Esophagus (tissue), 2 donors: Measurements from ENCODE around the gene GLUL. TPM values are rescaled to one million over a fixed set of nuclear protein-coding genes. Genes with fewer than 3 reads are reported as not detected.
"Not testable (repeated sequence)": the region's sequence is repeated elsewhere in the genome, so short reads cannot be mapped to it uniquely, and the experiment has no call there.

Source experiments
- H3K27ac ChIP-seq, 2 donors: one replicate each; pipeline ENCODE4 v1.5.1; 2013; ENCODE audit warnings: low read depth in 2 of 2, mild to moderate bottlenecking in 2 of 2, inconsistent platforms in 1 of 2, low read length in 1 of 2, moderate library complexity in 1 of 2
- H3K27me3 ChIP-seq, 2 donors: one replicate each; pipeline ENCODE4 v1.6.1; 2013; ENCODE audit warnings: low read length in 2 of 2, control low read depth in 1 of 2, mild to moderate bottlenecking in 1 of 2; ENCODE audit not compliant: insufficient read depth in 2 of 2, control insufficient read depth in 1 of 2
- H3K36me3 ChIP-seq, 2 donors: one replicate each; pipeline ENCODE4 v1.6.1; 2013; ENCODE audit warnings: low read length in 1 of 2; ENCODE audit not compliant: control insufficient read depth in 2 of 2, insufficient read depth in 2 of 2
- H3K4me1 ChIP-seq, 2 donors: one replicate each; pipeline ENCODE4 v1.6.1; 2013; ENCODE audit warnings: low read length in 1 of 2; ENCODE audit not compliant: control insufficient read depth in 2 of 2, insufficient read depth in 2 of 2
- H3K4me3 ChIP-seq, 2 donors: one replicate each; pipeline ENCODE4 v1.5.1; 2013; ENCODE audit warnings: low read length in 2 of 2, mild to moderate bottlenecking in 2 of 2, low read depth in 1 of 2, moderate library complexity in 1 of 2
- H3K9me3 ChIP-seq, 2 donors: one replicate each; pipeline ENCODE4 v1.6.1; 2013; ENCODE audit warnings: mild to moderate bottlenecking in 2 of 2, low read depth in 1 of 2, low read length in 1 of 2, moderate library complexity in 1 of 2; ENCODE audit not compliant: control insufficient read depth in 2 of 2, insufficient read depth in 1 of 2
- WGBS, 2 donors: extraction: QIAGEN DNeasy Blood & Tissue Kit; methylation state at CpG; one replicate each; pipeline ENCODE4 v1.1.7; 2013; 5-methylcytosine and 5-hydroxymethylcytosine counted together
- polyA plus RNA-seq, 2 donors: library from polyadenylated mRNA; stranded (reverse); fragments of 200-250 nt; gene quantifications; one replicate each; pipeline ENCODE4 v1.2.3, GENCODE V29; 2013
- donor health status: healthy with polysubstance abuse.
- donor health status: Bipolar disorder and iron deficiency.

The GLUL gene
- polyA plus RNA-seq, 2 donors = 384 to 627 TPM

- H3K36me3 ChIP-seq = no peaks in the 10 kb centered on the region
- WGBS, 2 donors = 70 to 77% methylated on average over 15 to 16 of the region's 16 CpGs
- no peaks in the 10 kb centered on the region for H3K4me1 ChIP-seq
- H3K4me3 ChIP-seq = no peak overlapping the region
- H3K27ac ChIP-seq = no peak overlapping the region
- H3K27me3 ChIP-seq = no peaks in the 10 kb centered on the region
- H3K9me3 ChIP-seq = no peaks in the 10 kb centered on the region
Observed at GRCh38 chr1:182335771-182336566, 55.6 kb downstream of the GLUL start.

- H3K4me1 ChIP-seq, H3K27me3 ChIP-seq, H3K36me3 ChIP-seq, H3K9me3 ChIP-seq, H3K27ac ChIP-seq, H3K4me3 ChIP-seq: not testable (repeated sequence)
- WGBS, 2 donors = 95 to 96% methylated on average over 5 of the region's 5 CpGs
Observed at GRCh38 chr1:182333071-182333571, 58.5 kb downstream of the GLUL start.

GRCh38 chr1:182332261-182333060, 59.1 kb downstream of the GLUL start:
- H3K27me3 ChIP-seq = no peaks in the 10 kb centered on the region
- 76% methylated on average over 13 of the region's 13 CpGs for WGBS, 2 donors
- no peaks in the 10 kb centered on the region for H3K9me3 ChIP-seq

More at GRCh38 chr1:182332261-182333060, 59.1 kb downstream of the GLUL start:
- H3K4me1 ChIP-seq = no peaks in the 10 kb centered on the region
- no peak overlapping the region for H3K4me3 ChIP-seq
- no peak overlapping the region for H3K27ac ChIP-seq
- no peaks in the 10 kb centered on the region for H3K36me3 ChIP-seq

Other genes starting within 250 kb of the GLUL start
- under 1 TPM in 1 of 2 donors, not detected in 1; 0.06 TPM for gene TEDDM1, start 8.9 kb upstream of the GLUL start, polyA plus RNA-seq
- gene RGSL1, start 58.4 kb upstream of the GLUL start, polyA plus RNA-seq = under 1 TPM in 1 of 2 donors, not detected in 1; 0.14 TPM
- gene RNASEL, start 197.5 kb upstream of the GLUL start, polyA plus RNA-seq = 1 to 10 TPM; 3.8 to 5.8 TPM
- 1 to 10 TPM; 1.1 to 1.5 TPM for gene RGS16, start 212.6 kb upstream of the GLUL start, polyA plus RNA-seq